GM23338 (cell line): ENCODE results near the gene LRRC3C. TPM values are rescaled to one million over a fixed set of nuclear protein-coding genes. Genes with fewer than 3 reads are reported as not detected.

Source experiments
- ATAC-seq: fragments of 200-7000 bp; cut with Tn5 transposase; 3 replicates; pipeline ENCODE4 v1.9.1; 2020
- DNase-seq: peaks from one replicate; pipeline ENCODE4 v3.0.0-alpha.2; 2015; ENCODE audit warnings: low spot score
- H2AFZ ChIP-seq: fragments of 200-600 bp; sonication (generic); 2 replicates; pipeline ENCODE4 v1.8.0; 2016; ENCODE audit warnings: antibody characterized with exemption, mild to moderate bottlenecking, moderate library complexity
- H3F3A ChIP-seq: fragments of 200-600 bp; sonication (generic); replicated peaks from 2 replicates; pipeline ENCODE4 v1.8.0; 2017; ENCODE audit warnings: antibody characterized with exemption, mixed run types, low read depth
- H3K27ac ChIP-seq: fragments of 200-600 bp; sonication (generic); 2 replicates; pipeline ENCODE4 v1.6.1; 2016; ENCODE audit warnings: low read depth
- H3K27me3 ChIP-seq: fragments of 200-600 bp; sonication (generic); 2 replicates; pipeline ENCODE4 v1.8.0; 2016; ENCODE audit warnings: mild to moderate bottlenecking, mixed run types, moderate library complexity; ENCODE audit not compliant: insufficient read depth
- H3K36me3 ChIP-seq: fragments of 200-600 bp; sonication (generic); 2 replicates; pipeline ENCODE4 v1.8.0; 2016; ENCODE audit warnings: mild to moderate bottlenecking; ENCODE audit not compliant: insufficient read depth
- H3K4me1 ChIP-seq: fragments of 200-600 bp; sonication (generic); 2 replicates; pipeline ENCODE4 v1.8.0; 2016; ENCODE audit warnings: mild to moderate bottlenecking, moderate library complexity; ENCODE audit not compliant: insufficient read depth
- H3K4me2 ChIP-seq: fragments of 200-600 bp; sonication (generic); 2 replicates; pipeline ENCODE4 v1.7.1; 2017; ENCODE audit warnings: mixed run types
- H3K4me3 ChIP-seq: fragments of 200-600 bp; sonication (generic); 2 replicates; pipeline ENCODE4 v1.6.1; 2016; ENCODE audit warnings: mixed run types
- H3K79me2 ChIP-seq: fragments of 200-600 bp; sonication (generic); replicated peaks from 2 replicates; pipeline ENCODE4 v1.8.0; 2017; ENCODE audit warnings: mild to moderate bottlenecking; ENCODE audit not compliant: insufficient read depth
- H3K9me2 ChIP-seq: fragments of 200-600 bp; sonication (generic); 2 replicates; pipeline ENCODE4 v1.8.0; 2017; ENCODE audit not compliant: insufficient read depth
- H4K20me1 ChIP-seq: fragments of 200-600 bp; sonication (generic); replicated peaks from 2 replicates; pipeline ENCODE4 v1.8.0; 2017; ENCODE audit warnings: mild to moderate bottlenecking; ENCODE audit not compliant: insufficient read depth
- H3K27ac Mint-ChIP-seq: 2 replicates; pipeline ENCODE4 v1.8.0; 2020; ENCODE audit warnings: inconsistent platforms, mild to moderate bottlenecking, moderate library complexity, mixed read lengths
- H3K27me3 Mint-ChIP-seq: 3 replicates; pipeline ENCODE4 v1.8.0; 2022; ENCODE audit warnings: low read depth, mild to moderate bottlenecking, moderate library complexity, mixed read lengths, inconsistent platforms; ENCODE audit not compliant: insufficient read depth, poor library complexity
- H3K36me3 Mint-ChIP-seq: 3 replicates; pipeline ENCODE4 v1.8.0; 2021; ENCODE audit warnings: low read depth, mild to moderate bottlenecking, inconsistent platforms, moderate library complexity, mixed read lengths
- H3K4me1 Mint-ChIP-seq: 3 replicates; pipeline ENCODE4 v1.8.0; 2020; ENCODE audit warnings: mild to moderate bottlenecking, inconsistent platforms, mixed read lengths
- H3K4me3 Mint-ChIP-seq: 3 replicates; pipeline ENCODE4 v1.8.0; 2021; ENCODE audit warnings: moderate library complexity, mild to moderate bottlenecking, inconsistent platforms, mixed read lengths
- H3K9me3 Mint-ChIP-seq: 3 replicates; pipeline ENCODE4 v1.8.0; 2020; ENCODE audit warnings: moderate library complexity, mild to moderate bottlenecking, inconsistent platforms, mixed read lengths
- CREB1 ChIP-seq: fragments of 250-450 bp; sonication (Bioruptor Pico); IDR thresholded peaks from 2 replicates; pipeline ENCODE4 v1.5.0; 2020; ENCODE audit warnings: low read depth, mild to moderate bottlenecking, moderate library complexity
- CTCF ChIP-seq, 2 experiments: fragments of 200-600 bp in 1 of 2; sonication (generic) in 1 of 2; conservative IDR thresholded peaks; 2 replicates each; pipeline versions ENCODE4 v1.5.1 to v1.6.1; 2016 to 2017; ENCODE audit warnings: antibody characterized with exemption in 2 of 2, low read depth in 2 of 2, mild to moderate bottlenecking in 2 of 2, moderate library complexity in 1 of 2
- EZH2 ChIP-seq: fragments of 200-600 bp; sonication (generic); IDR thresholded peaks from one replicate; pipeline ENCODE4 v1.8.0; 2017; ENCODE audit warnings: antibody characterized with exemption, mild to moderate bottlenecking, low read depth; ENCODE audit not compliant: unreplicated experiment
- NANOG ChIP-seq: IDR thresholded peaks from 2 replicates; pipeline ENCODE4 v1.6.1; 2016; ENCODE audit warnings: antibody characterized with exemption, borderline replicate concordance
- REST ChIP-seq: IDR thresholded peaks from one replicate; pipeline ENCODE4 v1.6.1; 2018; ENCODE audit warnings: antibody characterized with exemption; ENCODE audit not compliant: unreplicated experiment
- STAT1 ChIP-seq: IDR thresholded peaks from one replicate; pipeline ENCODE4 v1.6.1; 2016; ENCODE audit warnings: antibody characterized with exemption; ENCODE audit not compliant: unreplicated experiment
- ZNF114 ChIP-seq: fragments of 250-450 bp; sonication (Bioruptor Pico); IDR thresholded peaks from 2 replicates; pipeline ENCODE4 v1.5.0; 2020; ENCODE audit warnings: mild to moderate bottlenecking, moderate library complexity
- ZNF331 ChIP-seq: fragments of 250-450 bp; sonication (Bioruptor Pico); IDR thresholded peaks from 2 replicates; pipeline ENCODE4 v1.5.0; 2020; ENCODE audit warnings: low read depth, mild to moderate bottlenecking, moderate library complexity
- polyA plus RNA-seq: library from polyadenylated mRNA; unstranded; fragments of >200 nt; fragmentation: Nextera tagmentation; extraction: Ambion mirVana; gene quantifications from 2 replicates; pipeline ENCODE4 v1.2.1, GENCODE V29; 2016
- total RNA-seq: library from RNA; depleted of rRNA; stranded (reverse); fragments of >200 nt; shearing (Covaris generic); gene quantifications from 2 replicates; pipeline ENCODE4 v1.2.3, GENCODE V29; 2014

LRRC3C gene
- total and polyA plus RNA-seq, 2 experiments from 2014 or later: 0.24 TPM; not detected in 1

GRCh38 chr17:39979016-39979670 is 51.6 kb downstream of the LRRC3C start:
- peak overlapping the region; percentile 92 for H3K4me3 Mint-ChIP-seq
- Histone ChIP-seq H2AFZ (peak overlapping the region; percentile 91), H3K4me2 (peak overlapping the region; percentile 83), H4K20me1 (peaks cover 16% of the 10 kb centered on the region), H3K27me3 (no peaks in the 10 kb centered on the region), H3K79me2 (peaks cover 29% of the 10 kb centered on the region), H3K4me1 (peaks cover 20% of the 10 kb centered on the region), H3K27ac (0 out of 2 replicates have a peak overlapping the region, but pooled peaks have one; percentile 85), H3K9me2 (no peaks in the 10 kb centered on the region), H3K4me3 (peak overlapping the region; percentile 77), H3K36me3 (peaks cover under 1% of the 10 kb centered on the region), H3F3A (peaks cover 8% of the 10 kb centered on the region; the same call in 1 of the 2 replicates)
- H3K4me1 Mint-ChIP-seq: peaks cover 23% of the 10 kb centered on the region
- TF ChIP-seq NANOG: no peak
- TF ChIP-seq ZNF114 (CRISPR knock-in tag): no peak
- no peak for TF ChIP-seq STAT1
- no peak for TF ChIP-seq EZH2
- no peak for TF ChIP-seq REST
- TF ChIP-seq ZNF331 (CRISPR knock-in tag): no peak
- no peak for TF ChIP-seq CTCF (conservative IDR thresholded peaks at IDR 0.05; ENCODE audit: low read depth in 2 of 2)
- no peak for TF ChIP-seq CREB1
- peak overlapping the region; percentile 51; the same call in 1 of the 2 replicates for H3K27ac Mint-ChIP-seq
- H3K9me3 Mint-ChIP-seq: no peaks in the 10 kb centered on the region
- peaks cover 9% of the 10 kb centered on the region for H3K27me3 Mint-ChIP-seq
- H3K36me3 Mint-ChIP-seq: peaks cover 14% of the 10 kb centered on the region
- no peak for ATAC-seq
- DNase-seq: no peak

- DNase-seq (peak; percentile 67), ATAC-seq (peak; percentile 72)
- Histone ChIP-seq H3K27ac (peak overlapping the region; percentile 85), H2AFZ (peak overlapping the region; percentile 91), H3K27me3 (no peaks in the 10 kb centered on the region), H3K36me3 (peaks cover 7% of the 10 kb centered on the region), H3K79me2 (peaks cover 29% of the 10 kb centered on the region), H3K4me1 (peaks cover 20% of the 10 kb centered on the region), H3F3A (peaks cover 8% of the 10 kb centered on the region; the same call in 1 of the 2 replicates), H3K9me2 (no peaks in the 10 kb centered on the region), H3K4me2 (peak overlapping the region; percentile 83), H3K4me3 (peak overlapping the region; percentile 77), H4K20me1 (peaks cover 16% of the 10 kb centered on the region)
- Mint-ChIP-seq H3K27me3 (peaks cover 9% of the 10 kb centered on the region), H3K4me3 (peak overlapping the region; percentile 92), H3K4me1 (peaks cover 23% of the 10 kb centered on the region), H3K36me3 (peaks cover 21% of the 10 kb centered on the region), H3K27ac (peak overlapping the region; percentile 94), H3K9me3 (no peaks in the 10 kb centered on the region)
- TF ChIP-seq STAT1: no peak
- peak; percentile 37 to 46 for TF ChIP-seq CTCF (conservative IDR thresholded peaks at IDR 0.05; ENCODE audit: low read depth in 2 of 2)
These were observed 52.4 kb downstream of the LRRC3C start for GRCh38 chr17:39979893-39980350.
